Liver (tissue), 9 donors: ENCODE data around the gene SIRT2. TPM values are rescaled to one million over a fixed set of nuclear protein-coding genes. Genes with fewer than 3 reads are reported as not detected.
A peak's percentile ranks its signal among the peaks of the same experiment; 100 is the strongest.

Source experiments
- DNase-seq: peaks from one replicate; pipeline ENCODE4 v3.0.0-alpha.2; 2017; ENCODE audit warnings: low spot score
- H3K27ac ChIP-seq, 2 donors: one replicate each; pipeline ENCODE4 v1.7.0; 2013; ENCODE audit warnings: inconsistent platforms in 2 of 2, low read length in 2 of 2, control low read depth in 1 of 2, low read depth in 1 of 2, mild to moderate bottlenecking in 1 of 2
- H3K27me3 ChIP-seq, 4 donors: one replicate each; pipeline versions ENCODE4 v1.6.1 to v1.7.0; 2013; ENCODE audit warnings: low read length in 3 of 4, inconsistent platforms in 1 of 4, mild to moderate bottlenecking in 1 of 4, moderate library complexity in 1 of 4; ENCODE audit not compliant: control insufficient read depth in 4 of 4, insufficient read depth in 4 of 4
- H3K36me3 ChIP-seq, 4 donors: one replicate each; pipeline versions ENCODE4 v1.6.1 to v1.7.0; 2013; ENCODE audit warnings: low read length in 3 of 4, mild to moderate bottlenecking in 3 of 4, low read depth in 1 of 4, moderate library complexity in 1 of 4; ENCODE audit not compliant: control insufficient read depth in 4 of 4, insufficient read depth in 3 of 4
- H3K4me1 ChIP-seq, 4 donors: one replicate each; pipeline versions ENCODE4 v1.6.1 to v1.7.0; 2013; ENCODE audit warnings: low read length in 3 of 4, mild to moderate bottlenecking in 3 of 4, moderate library complexity in 1 of 4; ENCODE audit not compliant: control insufficient read depth in 4 of 4, insufficient read depth in 4 of 4
- H3K4me3 ChIP-seq, 3 donors: one replicate each; pipeline versions ENCODE4 v1.6.1 to v1.7.0; 2013; ENCODE audit warnings: low read length in 3 of 3, control low read depth in 1 of 3, low read depth in 1 of 3, mild to moderate bottlenecking in 1 of 3
- H3K9ac ChIP-seq, 2 donors: one replicate each; pipeline ENCODE4 v1.7.0; 2013; ENCODE audit warnings: low read length in 2 of 2, mild to moderate bottlenecking in 2 of 2, moderate library complexity in 2 of 2, control low read depth in 1 of 2, low read depth in 1 of 2
- H3K9me3 ChIP-seq, 4 donors: one replicate each; pipeline versions ENCODE4 v1.6.1 to v1.7.0; 2013; ENCODE audit warnings: low read length in 3 of 4; ENCODE audit not compliant: control insufficient read depth in 4 of 4
- FOXA1 ChIP-seq: IDR thresholded peaks from 2 replicates; pipeline ENCODE4 v1.6.1; 2016; ENCODE audit warnings: antibody characterized with exemption
- HNF4A ChIP-seq, 2 donors: conservative IDR thresholded peaks; 2 replicates each; pipeline ENCODE4 v1.6.1; 2016; ENCODE audit warnings: antibody characterized with exemption in 2 of 2, mild to moderate bottlenecking in 2 of 2
- HNF4G ChIP-seq: IDR thresholded peaks from 2 replicates; pipeline ENCODE4 v1.6.1; 2016; ENCODE audit warnings: antibody characterized with exemption
- JUND ChIP-seq, 2 donors: IDR thresholded peaks; 2 replicates each; pipeline ENCODE4 v1.6.1; 2016; ENCODE audit warnings: antibody characterized with exemption in 2 of 2
- NR2F2 ChIP-seq: IDR thresholded peaks from 2 replicates; pipeline ENCODE4 v1.6.1; 2016; ENCODE audit warnings: antibody characterized with exemption
- RAD21 ChIP-seq, 2 donors: IDR thresholded peaks; 2 replicates each; pipeline ENCODE4 v1.6.1; 2016; ENCODE audit warnings: antibody characterized with exemption in 2 of 2, mild to moderate bottlenecking in 2 of 2
- REST ChIP-seq: IDR thresholded peaks from 2 replicates; pipeline ENCODE4 v1.6.1; 2016; ENCODE audit warnings: antibody characterized with exemption, mild to moderate bottlenecking
- SP1 ChIP-seq: IDR thresholded peaks from 2 replicates; pipeline ENCODE4 v1.6.1; 2018; ENCODE audit warnings: antibody characterized with exemption, mild to moderate bottlenecking
- TAF1 ChIP-seq: conservative IDR thresholded peaks from 2 replicates; pipeline ENCODE4 v1.6.1; 2016; ENCODE audit warnings: antibody characterized with exemption, mild to moderate bottlenecking
- YY1 ChIP-seq: IDR thresholded peaks from 2 replicates; pipeline ENCODE4 v1.6.1; 2016; ENCODE audit warnings: antibody characterized with exemption, mild to moderate bottlenecking
- WGBS: extraction: QIAGEN DNeasy Blood & Tissue Kit; methylation state at CpG from one replicate; pipeline ENCODE4 v1.1.7; 2013; 5-methylcytosine and 5-hydroxymethylcytosine counted together
- polyA plus RNA-seq, 2 donors: library from polyadenylated mRNA; stranded (reverse) in 1 of 2; unstranded in 1 of 2; fragments of 200-250 nt in 1 of 2; fragments of >200 nt in 1 of 2; fragmentation: Nextera tagmentation in 1 of 2; extraction: Ambion mirVana in 1 of 2; gene quantifications; one replicate each; pipeline versions ENCODE4 v1.2.1 to v1.2.3, GENCODE V29; 2013 to 2015
- total RNA-seq, 2 donors: library from RNA; depleted of rRNA; stranded (reverse); fragments of >200 nt; gene quantifications; one replicate each; pipeline ENCODE4 v1.2.3, GENCODE V29; 2014
- TF ChIP-seq, protein P1 (sequence below): fragments of 150-350 bp; IDR thresholded peaks from 2 replicates; pipeline ENCODE4 v1.5.1; 2017; ENCODE audit warnings: improper control_type of control experiment, low read depth, low read length; ENCODE audit not compliant: missing input control
- TF ChIP-seq, protein P2 (sequence below): IDR thresholded peaks from 2 replicates; pipeline ENCODE4 v1.6.1; 2016; ENCODE audit warnings: antibody characterized with exemption
- donor health status: healthy.
- donor health status: healthy.
- donor health status: healthy.
- donor health status: healthy.
- donor health status: healthy.

Gene SIRT2
- total and polyA plus RNA-seq, 4 donors = 21.8 to 42.2 (median 26.9) TPM

GRCh38 chr19:38894968-38895367 is 4.5 kb downstream of the SIRT2 start:
- WGBS = 74% methylated on average over 9 of the region's 9 CpGs
- no peak overlapping the region for H3K9ac ChIP-seq
- DNase-seq = no peak

GRCh38 chr19:38893341-38893771 is 6.1 kb downstream of the SIRT2 start:
- Histone ChIP-seq H3K36me3 (peaks cover 2 to 22% (median 18%) of the 10 kb centered on the region in 4 donors), H3K4me1 (peaks cover 0 to 7% (median 4%) of the 10 kb centered on the region in 4 donors), H3K4me3 (no peak overlapping the region), H3K27ac (peak overlapping the region in 1 of 2 donors; percentile 18), H3K9ac (no peak overlapping the region), H3K9me3 (no peaks in the 10 kb centered on the region), H3K27me3 (no peaks in the 10 kb centered on the region)
- no peak for DNase-seq
- no peak for TF ChIP-seq HNF4A (conservative IDR thresholded peaks at IDR 0.05)
- no peak for TF ChIP-seq YY1
- TF ChIP-seq, protein P1, sequence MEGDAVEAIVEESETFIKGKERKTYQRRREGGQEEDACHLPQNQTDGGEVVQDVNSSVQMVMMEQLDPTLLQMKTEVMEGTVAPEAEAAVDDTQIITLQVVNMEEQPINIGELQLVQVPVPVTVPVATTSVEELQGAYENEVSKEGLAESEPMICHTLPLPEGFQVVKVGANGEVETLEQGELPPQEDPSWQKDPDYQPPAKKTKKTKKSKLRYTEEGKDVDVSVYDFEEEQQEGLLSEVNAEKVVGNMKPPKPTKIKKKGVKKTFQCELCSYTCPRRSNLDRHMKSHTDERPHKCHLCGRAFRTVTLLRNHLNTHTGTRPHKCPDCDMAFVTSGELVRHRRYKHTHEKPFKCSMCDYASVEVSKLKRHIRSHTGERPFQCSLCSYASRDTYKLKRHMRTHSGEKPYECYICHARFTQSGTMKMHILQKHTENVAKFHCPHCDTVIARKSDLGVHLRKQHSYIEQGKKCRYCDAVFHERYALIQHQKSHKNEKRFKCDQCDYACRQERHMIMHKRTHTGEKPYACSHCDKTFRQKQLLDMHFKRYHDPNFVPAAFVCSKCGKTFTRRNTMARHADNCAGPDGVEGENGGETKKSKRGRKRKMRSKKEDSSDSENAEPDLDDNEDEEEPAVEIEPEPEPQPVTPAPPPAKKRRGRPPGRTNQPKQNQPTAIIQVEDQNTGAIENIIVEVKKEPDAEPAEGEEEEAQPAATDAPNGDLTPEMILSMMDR = no peak
- TF ChIP-seq REST = no peak
- WGBS = 84% methylated on average over 14 of the region's 14 CpGs

More at GRCh38 chr19:38894968-38895367, 4.5 kb downstream of the SIRT2 start:
- Histone ChIP-seq H3K36me3 (peaks cover 0 to 6% (median 4%) of the 10 kb centered on the region in 4 donors), H3K4me1 (peaks cover 4 to 16% (median 10%) of the 10 kb centered on the region in 4 donors), H3K4me3 (no peak overlapping the region), H3K27me3 (no peaks in the 10 kb centered on the region), H3K27ac (no peak overlapping the region), H3K9me3 (no peaks in the 10 kb centered on the region)
- no peak for TF ChIP-seq TAF1
- no peak for TF ChIP-seq HNF4A (conservative IDR thresholded peaks at IDR 0.05)
- TF ChIP-seq, protein P1 = no peak
- no peak for TF ChIP-seq FOXA1
- TF ChIP-seq HNF4G = no peak
- TF ChIP-seq RAD21 (IDR thresholded peaks at IDR 0.05) = no peak
- TF ChIP-seq NR2F2 = no peak
- no peak for TF ChIP-seq REST
- TF ChIP-seq, protein P2, sequence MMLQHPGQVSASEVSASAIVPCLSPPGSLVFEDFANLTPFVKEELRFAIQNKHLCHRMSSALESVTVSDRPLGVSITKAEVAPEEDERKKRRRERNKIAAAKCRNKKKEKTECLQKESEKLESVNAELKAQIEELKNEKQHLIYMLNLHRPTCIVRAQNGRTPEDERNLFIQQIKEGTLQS = no peak
- no peak for TF ChIP-seq SP1
- TF ChIP-seq JUND (IDR thresholded peaks at IDR 0.05) = no peak
- TF ChIP-seq YY1 = no peak
